ENCODE data around the gene SKP1. TPM values are rescaled to one million over a fixed set of nuclear protein-coding genes. Genes with fewer than 3 reads are reported as not detected.

The SKP1 gene
- total and polyA plus RNA-seq, 9 of the 15 experiments (the other 6 are each of a cell fraction or from before 2014, with no cell fraction given) = 301 to 2,109 (median 639) TPM

GRCh38 chr5:134101686-134102439 lies 74.9 kb downstream of the SKP1 start (continued):
- no peak for TF ChIP-seq STAT6 (CRISPR knock-in tag; IDR thresholded peaks at IDR 0.05)
- TF ChIP-seq ESRRA (IDR thresholded peaks at IDR 0.05; ENCODE audit: borderline replicate concordance, low read depth) = no peak
- TF ChIP-seq BMI1 (IDR thresholded peaks at IDR 0.05; ENCODE audit: low read length) = no peak

GRCh38 chr5:134100283-134101091 lies 76.3 kb downstream of the SKP1 start:
- FAIRE-seq (no peak), DNase-seq (ENCODE audit: extremely low read depth in 1 of 4, low spot score in 3 of 4) (no peak), ATAC-seq (no peak)
- H3K27me3 ChIP-seq (ENCODE audit: control insufficient read depth in 2 of 2, insufficient read depth in 2 of 2, low read length in 2 of 2) = peaks cover 0 to 1% of the 10 kb centered on the region in 2 experiments; a peak in 1 of 5 replicates
- 0 out of 2 replicates have a peak, but pooled peaks cover 3% of the 10 kb centered on the region for H4K20me1 ChIP-seq (replicated peaks; ENCODE audit: control insufficient read depth, insufficient read depth, low read length)
- in situ Hi-C loops (cut with MboI) = no loop called here
- H2AFZ ChIP-seq (ENCODE audit: low read depth, low read length) = no peak overlapping the region
- H3K27ac ChIP-seq (ENCODE audit: extremely low read depth, low read depth, low read length) = no peak overlapping the region
- POLR2A ChIA-PET = interaction anchor here (0.6 to 0.7 kb wide), 4 partner anchors 14 to 365 kb away, joined by 3 read pairs; no protein-coding TSS in a partner anchor
- intact Hi-C loops (cut with micrococcal nuclease) = no loop called here
- H3K4me2 ChIP-seq (ENCODE audit: insufficient read depth, low read length) = no peak overlapping the region
- H3K79me2 ChIP-seq (ENCODE audit: control insufficient read depth, insufficient read depth, low read length) = no peaks in the 10 kb centered on the region
- H3K9me3 ChIP-seq (replicated peaks; ENCODE audit: control insufficient read depth, insufficient read depth, low read depth, low read length) = no peaks in the 10 kb centered on the region
- 45% methylated on average over 10 of the region's 10 CpGs for WGBS (ENCODE audit: insufficient coverage, low coverage, missing lambda C conversion rate)
- H3K9me1 ChIP-seq (ENCODE audit: control insufficient read depth, insufficient read depth, low read length) = no peaks in the 10 kb centered on the region
- H3K4me1 ChIP-seq (replicated peaks in 1 of 2; ENCODE audit: control insufficient read depth in 2 of 2, insufficient read depth in 2 of 2, low read length in 2 of 2) = peaks cover 0 to 16% of the 10 kb centered on the region in 2 experiments; a peak in 2 of 5 replicates
- CTCF ChIA-PET (ENCODE audit: low intra/inter-chr PET ratio) = interaction anchor here (0.6 kb wide), 1 partner anchor 1540 kb away, joined by 3 read pairs; no protein-coding TSS in a partner anchor
- H3K36me3 ChIP-seq (ENCODE audit: control insufficient read depth, insufficient read depth, low read length) = no peaks in the 10 kb centered on the region
- no TSS peak for BruUV-seq (replicated peaks)
- no peak overlapping the region for H3K4me3 ChIP-seq
- peak overlapping the region in 1 of 2 experiments; percentile 48; a peak in 2 of 4 replicates for H3K9ac ChIP-seq (ENCODE audit: insufficient read depth in 1 of 2, low read depth in 2 of 2, low read length in 2 of 2)
- TF ChIP-seq ZNF165 (CRISPR knock-in tag; IDR thresholded peaks at IDR 0.05; ENCODE audit: borderline replicate concordance) (no peak), HCFC1 (IDR thresholded peaks at IDR 0.05; ENCODE audit: low read depth, low read length) (no peak), ZNF449 (CRISPR knock-in tag; IDR thresholded peaks at IDR 0.05) (no peak), ZKSCAN3 (CRISPR knock-in tag; IDR thresholded peaks at IDR 0.05) (no peak), CSDE1 (IDR thresholded peaks at IDR 0.05) (no peak)

All from K562 (cell line).